Astrocyte (in vitro differentiated cells and primary cell): Measurements from ENCODE around the gene DHRS12.

ENCODE experiments used
- CTCF ChIP-seq: IDR thresholded peaks from 2 replicates; pipeline ENCODE4 v1.5.1; 2011; ENCODE audit warnings: low read depth, mild to moderate bottlenecking, inconsistent platforms, low read length, moderate library complexity; ENCODE audit not compliant: insufficient read depth
- EZH2 ChIP-seq: IDR thresholded peaks from 2 replicates; pipeline ENCODE4 v1.6.1; 2012; ENCODE audit warnings: mild to moderate bottlenecking, low read length, inconsistent platforms; ENCODE audit not compliant: insufficient read depth

DNA sequence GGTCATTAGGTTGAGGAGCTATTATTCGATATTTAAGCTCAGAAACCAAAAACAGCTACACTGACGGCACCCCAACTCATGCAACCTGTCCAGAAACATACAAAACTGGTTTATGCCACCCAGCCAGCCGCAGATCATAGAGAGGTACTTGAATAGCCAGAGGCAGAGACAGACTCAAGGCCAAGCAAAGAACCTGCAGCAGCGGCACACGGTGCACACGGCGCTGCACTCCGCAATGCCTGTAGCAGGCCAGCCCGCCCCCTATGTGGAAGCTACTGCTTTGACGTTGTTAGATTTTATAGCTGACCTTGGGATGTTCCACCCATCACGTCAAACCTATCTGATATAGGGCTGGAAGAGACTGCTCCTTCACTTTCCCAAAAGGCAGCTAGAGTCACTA, 11.9 kb upstream of the DHRS12 start:
- TF ChIP-seq CTCF: no peak
- no peak for TF ChIP-seq EZH2
